Astrocyte (in vitro differentiated cells and primary cell): ENCODE results near the gene NKAIN4.

Source experiments
- CTCF ChIP-seq: IDR thresholded peaks from 2 replicates; pipeline ENCODE4 v1.5.1; 2011; ENCODE audit warnings: low read depth, mild to moderate bottlenecking, inconsistent platforms, low read length, moderate library complexity; ENCODE audit not compliant: insufficient read depth
- EZH2 ChIP-seq: IDR thresholded peaks from 2 replicates; pipeline ENCODE4 v1.6.1; 2012; ENCODE audit warnings: mild to moderate bottlenecking, low read length, inconsistent platforms; ENCODE audit not compliant: insufficient read depth

GRCh38 chr20:63216041-63216848 is 38.0 kb downstream of the NKAIN4 start, which contains the start of gene YTHDF1:
- TF ChIP-seq EZH2 (no peak), CTCF (no peak)
